ENCODE data around the gene SBF2.

SBF2 gene

DNA sequence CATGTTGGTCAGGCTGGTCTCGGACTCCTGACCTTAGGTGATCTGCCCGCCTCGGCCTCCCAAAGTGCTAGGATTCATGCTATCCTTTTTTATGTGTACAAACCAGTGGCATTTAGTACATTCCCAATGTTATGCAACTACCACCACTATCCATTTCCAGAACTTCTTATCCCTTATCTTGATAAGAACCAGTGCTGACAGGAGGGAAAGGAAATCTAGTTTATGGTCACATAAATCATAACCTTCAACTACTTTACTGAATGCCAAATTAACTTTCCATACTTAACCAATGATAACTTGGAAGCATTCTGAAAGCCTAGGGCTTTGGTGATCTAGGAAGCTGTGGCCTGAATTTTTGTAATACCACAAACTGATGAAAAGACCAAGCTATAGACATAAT is 459.7 kb downstream of the SBF2 start:
- DNase-seq, result no peak

DNA sequence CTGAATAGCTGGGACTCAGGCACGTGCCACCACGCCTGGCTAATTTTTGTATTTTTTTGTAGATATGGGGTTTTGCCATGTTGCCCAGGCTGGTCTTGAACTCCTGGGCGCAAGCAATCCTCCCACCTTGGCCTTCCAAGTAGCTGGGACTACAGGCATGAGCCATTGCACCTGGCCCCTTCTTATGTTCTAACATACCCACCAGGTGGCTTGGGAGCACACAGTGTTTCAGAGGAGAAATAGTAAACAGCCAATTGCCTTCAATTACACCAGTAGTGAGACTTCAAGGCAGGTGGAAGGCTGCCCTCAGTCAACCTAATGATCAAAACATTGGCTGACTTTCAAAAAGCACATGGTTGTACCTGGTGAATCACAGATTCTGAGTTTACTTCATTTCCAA is 462.9 kb downstream of the SBF2 start:
- DNase-seq, result no peak

- no peak for DNase-seq
Measured at GRCh38 chr11:9827708-9828107, 466.3 kb downstream of the SBF2 start.

DNA sequence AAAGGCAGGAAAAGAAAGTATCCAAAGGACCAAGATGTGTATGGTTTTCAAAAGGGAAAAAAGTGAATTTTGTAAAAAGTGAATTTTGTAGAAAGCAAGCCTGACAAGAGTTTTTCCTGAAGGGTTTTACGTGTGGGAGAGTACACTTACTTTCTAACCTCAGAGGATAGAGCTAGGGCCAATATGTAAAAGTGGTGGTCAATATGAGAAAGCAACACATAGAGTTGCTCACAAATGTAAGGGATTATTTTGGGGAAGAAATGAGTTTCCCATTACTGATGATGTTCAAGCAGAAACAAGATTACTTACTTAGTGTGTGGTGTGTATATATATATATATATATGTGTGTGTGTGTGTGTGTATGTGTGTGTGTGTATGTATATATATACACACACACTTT is 467.6 kb downstream of the SBF2 start:
- no peak for DNase-seq

DNA sequence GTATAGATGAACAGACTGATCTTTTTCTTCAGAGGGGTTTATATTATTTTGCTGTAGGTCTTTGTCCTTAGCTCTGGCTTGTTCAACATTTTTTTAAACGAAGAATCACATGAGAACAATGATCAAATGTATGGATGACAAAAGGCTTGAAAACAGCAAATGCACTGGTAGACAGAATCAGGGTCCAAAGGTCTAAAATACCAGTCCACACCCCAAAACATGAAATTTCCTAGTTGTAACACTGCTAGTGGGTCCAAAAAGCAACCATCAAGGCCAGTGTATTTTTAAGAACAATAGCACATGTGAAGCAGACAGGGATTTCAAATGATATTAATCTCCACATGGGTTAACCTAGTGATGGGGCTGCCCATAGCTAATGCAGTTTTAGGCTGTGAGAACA is 468.1 kb downstream of the SBF2 start:
- no peak for DNase-seq

DNA sequence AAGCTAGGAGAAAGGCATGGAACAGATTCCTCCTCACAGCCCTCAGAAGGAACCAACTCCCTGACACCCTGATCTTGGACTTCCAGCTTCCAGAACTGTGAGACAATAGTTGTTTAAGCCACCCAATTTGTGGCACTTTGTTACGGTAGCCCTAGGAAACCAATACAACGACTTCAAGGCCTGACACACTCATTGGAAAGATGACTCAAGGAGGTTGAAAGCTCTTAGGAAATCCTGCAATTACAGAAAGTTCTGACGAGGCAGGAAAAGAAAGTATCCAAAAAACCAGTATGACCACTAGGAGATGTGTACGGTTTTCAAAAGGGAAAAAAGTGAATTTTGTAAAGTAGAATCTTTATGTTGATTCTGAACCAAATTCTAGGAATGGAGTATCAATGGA is 468.7 kb downstream of the SBF2 start:
- DNase-seq, result no peak

GRCh38 chr11:9823887-9824385 is 470.1 kb downstream of the SBF2 start:
- no peak for DNase-seq

- DNase-seq, result no peak
Measured at GRCh38 chr11:9823439-9823838, 470.6 kb downstream of the SBF2 start.

DNA sequence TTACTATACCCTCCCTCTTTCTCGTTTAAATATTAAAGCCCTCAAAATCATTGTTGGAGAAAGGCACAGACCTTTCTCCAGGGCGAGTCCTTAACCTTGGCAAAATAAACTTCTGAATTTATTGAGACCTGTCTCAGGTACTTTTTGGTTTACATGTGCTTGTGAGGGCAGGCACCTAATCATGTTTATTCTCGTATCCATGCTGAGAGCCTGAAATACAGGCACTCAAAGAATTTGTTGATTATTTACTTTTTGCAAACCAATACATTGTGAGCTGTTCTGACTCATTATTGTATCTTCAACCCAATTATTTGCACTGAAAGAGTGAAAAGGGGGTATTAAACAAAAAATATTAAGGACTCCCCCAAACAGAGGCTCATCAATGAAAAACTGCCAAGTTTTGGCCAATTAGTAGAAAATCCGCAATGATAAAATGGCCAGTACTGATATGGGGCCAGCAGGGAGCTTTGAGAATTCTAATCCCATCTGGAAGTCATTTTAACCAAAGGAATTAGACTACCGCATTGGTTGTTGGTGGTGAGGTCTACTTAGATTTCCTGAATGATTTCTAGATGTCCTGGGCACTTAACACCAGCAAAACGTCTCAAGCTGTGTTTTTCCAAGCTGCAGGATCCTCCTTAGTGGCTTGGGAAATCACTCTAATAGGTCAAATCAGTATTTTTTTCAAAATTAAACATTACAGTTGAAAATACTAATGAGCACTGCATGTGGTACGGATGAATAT is 472.8 kb downstream of the SBF2 start:
- DNase-seq, result no peak

- no peak for DNase-seq
Measured at GRCh38 chr11:9820260-9820659, 473.8 kb downstream of the SBF2 start.

DNA sequence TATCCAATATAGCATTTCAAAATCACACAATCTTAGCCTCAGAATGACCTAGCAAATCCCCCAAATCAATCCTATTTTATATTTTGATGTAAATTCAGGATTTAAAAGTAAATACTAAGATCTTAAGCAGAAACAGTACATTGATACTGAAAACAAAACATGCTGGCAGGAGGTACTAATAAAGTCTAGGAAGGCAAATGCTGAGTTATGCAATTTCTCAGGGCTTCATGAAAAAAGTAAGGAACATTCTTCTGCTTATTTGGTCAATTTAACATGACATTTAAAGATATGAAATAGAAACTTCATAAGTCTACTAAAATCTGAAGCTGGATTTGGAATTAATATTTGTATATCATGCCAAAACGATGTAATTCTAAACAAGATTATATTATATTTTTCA is 476.8 kb downstream of the SBF2 start:
- DNase-seq, result no peak

- DNase-seq, result no peak
Measured at GRCh38 chr11:9815486-9816136, 478.4 kb downstream of the SBF2 start.

GRCh38 chr11:9814108-9814507 is 479.9 kb downstream of the SBF2 start:
- DNase-seq, result no peak

GRCh38 chr11:9808943-9809342 is 485.1 kb downstream of the SBF2 start:
- no peak for DNase-seq

GRCh38 chr11:9806946-9807687 is 486.9 kb downstream of the SBF2 start:
- DNase-seq, result no peak

- DNase-seq, result no peak
Measured at GRCh38 chr11:9804419-9804902, 489.6 kb downstream of the SBF2 start.

DNA sequence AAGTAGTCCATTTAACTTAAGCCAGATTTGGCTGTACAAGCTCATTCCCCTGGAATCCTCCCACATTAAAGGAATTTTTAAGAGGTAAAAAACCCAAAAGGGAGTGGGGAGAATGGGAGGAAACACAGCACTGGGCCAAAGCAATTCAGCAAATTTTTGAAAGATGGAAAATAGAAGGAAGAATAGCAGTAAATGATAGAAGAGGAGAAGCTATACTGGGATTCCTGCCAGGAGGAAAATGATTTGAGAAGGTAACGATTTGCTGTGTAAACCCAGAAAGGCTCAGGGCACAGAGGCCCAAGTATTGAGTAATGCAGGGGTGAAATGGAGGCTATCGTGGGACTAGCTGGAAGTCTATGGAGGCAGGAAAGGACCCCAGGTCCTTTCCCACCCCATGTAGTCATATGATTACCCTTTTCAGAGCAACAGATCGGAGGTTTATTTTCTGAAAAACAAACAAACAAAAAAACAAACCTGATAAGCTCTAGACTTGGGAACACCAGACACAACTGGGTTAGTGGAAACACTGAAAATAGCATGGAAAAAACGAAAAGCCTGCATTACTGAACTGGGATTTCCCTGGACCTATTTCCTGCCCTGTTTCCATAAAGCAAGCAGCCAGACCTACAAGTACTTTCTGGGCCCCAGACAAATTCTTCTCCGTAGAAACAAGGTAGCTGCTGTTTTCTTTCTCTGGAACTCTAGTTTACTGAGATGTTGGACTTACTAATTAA is 490.2 kb downstream of the SBF2 start:
- DNase-seq, result no peak

- DNase-seq, result no peak
Measured at GRCh38 chr11:9802291-9802861, 491.6 kb downstream of the SBF2 start.

DNA sequence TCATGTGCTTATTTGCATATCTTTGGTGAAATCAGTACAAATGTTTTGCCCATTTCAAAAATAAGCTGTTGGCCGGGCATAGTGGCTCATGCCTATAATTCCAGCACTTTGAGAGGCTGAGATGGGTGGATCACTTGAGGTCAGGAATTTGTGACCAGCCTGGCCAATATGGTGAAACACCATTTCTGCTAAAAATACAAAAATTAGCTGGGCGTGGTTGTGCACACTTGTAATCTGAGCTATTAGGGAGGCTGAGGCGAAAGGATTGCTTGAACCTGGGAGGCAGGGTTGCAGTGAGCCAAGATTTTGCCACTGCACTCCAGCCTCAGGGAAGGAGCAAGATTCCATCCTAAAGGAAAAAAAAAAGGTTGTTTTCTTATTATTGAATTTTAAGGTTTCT is 494.1 kb downstream of the SBF2 start:
- no peak for DNase-seq

- no peak for DNase-seq
Measured at GRCh38 chr11:9797300-9797699, 496.7 kb downstream of the SBF2 start.

GRCh38 chr11:9796854-9797253 is 497.2 kb downstream of the SBF2 start:
- DNase-seq, result no peak

DNA sequence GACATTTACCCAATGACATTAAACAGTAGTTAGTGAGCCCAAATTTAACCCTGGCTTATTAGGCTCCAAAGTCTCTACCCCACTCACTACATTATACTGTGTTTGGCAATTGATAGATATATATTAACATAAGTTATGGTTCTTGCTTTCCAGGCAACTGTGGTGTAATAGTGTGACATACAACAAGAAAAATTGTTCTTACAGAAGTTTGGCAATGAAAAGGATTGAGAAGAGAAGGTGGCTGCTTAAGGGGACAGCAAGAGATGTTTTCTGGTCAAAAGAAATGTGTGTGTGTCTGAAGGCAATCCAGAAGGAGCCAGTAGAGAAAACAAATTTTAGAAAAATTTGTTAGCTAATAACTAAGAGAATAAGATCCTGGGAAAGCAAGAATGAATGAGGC is 497.8 kb downstream of the SBF2 start:
- no peak for DNase-seq

- no peak for DNase-seq
Measured at GRCh38 chr11:9790703-9791102, 503.3 kb downstream of the SBF2 start.
